Smooth muscle cell (in vitro differentiated cells): Measurements from ENCODE around the gene IP6K1. TPM values are rescaled to one million over a fixed set of nuclear protein-coding genes. Genes with fewer than 3 reads are reported as not detected.
A peak's percentile ranks its signal among the peaks of the same experiment; 100 is the strongest.
"Not testable (repeated sequence)": the region's sequence is repeated elsewhere in the genome, so short reads cannot be mapped to it uniquely, and the experiment has no call there.

Experiments used
- DNase-seq: peaks from one replicate; lab custom pipeline; 2025; ENCODE audit not compliant: unreplicated experiment; lab: John Stamatoyannopoulos, UW
- H2AFZ ChIP-seq: fragments of 200-600 bp; sonication (generic); 2 replicates; pipeline ENCODE4 v1.6.0; 2016; ENCODE audit warnings: antibody characterized with exemption, low read depth, mild to moderate bottlenecking
- H3F3A ChIP-seq: fragments of 200-600 bp; sonication (generic); 2 replicates; pipeline ENCODE4 v1.6.0; 2017; ENCODE audit warnings: antibody characterized with exemption, low read depth
- H3K27ac ChIP-seq: fragments of 200-600 bp; sonication (generic); 2 replicates; pipeline ENCODE4 v1.5.1; 2016; ENCODE audit warnings: low read depth, mild to moderate bottlenecking
- H3K27me3 ChIP-seq: fragments of 200-600 bp; sonication (generic); 2 replicates; pipeline ENCODE4 v1.6.1; 2016; ENCODE audit warnings: low read depth, mild to moderate bottlenecking
- H3K36me3 ChIP-seq: fragments of 200-600 bp; sonication (generic); 2 replicates; pipeline ENCODE4 v1.5.1; 2016; ENCODE audit warnings: low read depth
- H3K4me1 ChIP-seq: fragments of 200-600 bp; sonication (generic); 2 replicates; pipeline ENCODE4 v1.5.1; 2016; ENCODE audit warnings: low read depth
- H3K4me2 ChIP-seq: fragments of 200-600 bp; sonication (generic); 2 replicates; pipeline ENCODE4 v1.6.0; 2016; ENCODE audit warnings: mild to moderate bottlenecking
- H3K4me3 ChIP-seq: fragments of 200-600 bp; sonication (generic); 2 replicates; pipeline ENCODE4 v1.5.1; 2016; ENCODE audit warnings: mild to moderate bottlenecking
- H3K79me2 ChIP-seq: fragments of 200-600 bp; sonication (generic); 2 replicates; pipeline ENCODE4 v1.6.0; 2016; ENCODE audit warnings: low read depth, mild to moderate bottlenecking
- H3K9ac ChIP-seq: fragments of 200-600 bp; sonication (generic); 2 replicates; pipeline ENCODE4 v1.6.0; 2016; ENCODE audit warnings: low read depth
- H3K9me3 ChIP-seq: fragments of 200-600 bp; sonication (generic); replicated peaks from 2 replicates; pipeline ENCODE4 v1.5.1; 2016; ENCODE audit warnings: low read depth
- H4K20me1 ChIP-seq: fragments of 200-600 bp; sonication (generic); 2 replicates; pipeline ENCODE4 v1.6.0; 2016; ENCODE audit warnings: low read depth
- WGBS: methylation state at CpG from one replicate; pipeline ENCODE4 v1.1.7; 2016; ENCODE audit warnings: low lambda C conversion rate; 5-methylcytosine and 5-hydroxymethylcytosine counted together
- polyA plus RNA-seq: library from polyadenylated mRNA; unstranded; fragments of >200 nt; fragmentation: Nextera tagmentation; extraction: Ambion mirVana; gene quantifications from 2 replicates; pipeline ENCODE4 v1.2.1, GENCODE V29; 2016
- total RNA-seq: library from RNA; depleted of rRNA; stranded (reverse); fragments of >200 nt; gene quantifications from 2 replicates; pipeline ENCODE4 v1.2.3, GENCODE V29; 2014
- TF ChIP-seq, protein P1 (sequence below): fragments of 200-600 bp; sonication (generic); IDR thresholded peaks from 2 replicates; pipeline ENCODE4 v1.5.1; 2017; ENCODE audit warnings: borderline replicate concordance, mild to moderate bottlenecking, antibody characterized with exemption; ENCODE audit not compliant: insufficient read depth, poor library complexity, severe bottlenecking

IP6K1 gene
- total and polyA plus RNA-seq, 2 experiments from 2014 or later: 23.0 to 31.1 TPM

GRCh38 chr3:49788056-49788455 is 1.7 kb upstream of the IP6K1 start:
- Histone ChIP-seq H4K20me1 (peaks cover 4% of the 10 kb centered on the region), H3K27ac (no peak overlapping the region), H3K36me3 (no peaks in the 10 kb centered on the region), H3K79me2 (peaks cover 32% of the 10 kb centered on the region), H3K4me1 (peaks cover 14% of the 10 kb centered on the region), H2AFZ (no peak overlapping the region), H3K27me3 (no peaks in the 10 kb centered on the region), H3K4me2 (no peak overlapping the region), H3K9ac (no peak overlapping the region), H3F3A (peaks cover 3% of the 10 kb centered on the region), H3K4me3 (no peak overlapping the region), H3K9me3 (no peaks in the 10 kb centered on the region)
- TF ChIP-seq, protein P1, sequence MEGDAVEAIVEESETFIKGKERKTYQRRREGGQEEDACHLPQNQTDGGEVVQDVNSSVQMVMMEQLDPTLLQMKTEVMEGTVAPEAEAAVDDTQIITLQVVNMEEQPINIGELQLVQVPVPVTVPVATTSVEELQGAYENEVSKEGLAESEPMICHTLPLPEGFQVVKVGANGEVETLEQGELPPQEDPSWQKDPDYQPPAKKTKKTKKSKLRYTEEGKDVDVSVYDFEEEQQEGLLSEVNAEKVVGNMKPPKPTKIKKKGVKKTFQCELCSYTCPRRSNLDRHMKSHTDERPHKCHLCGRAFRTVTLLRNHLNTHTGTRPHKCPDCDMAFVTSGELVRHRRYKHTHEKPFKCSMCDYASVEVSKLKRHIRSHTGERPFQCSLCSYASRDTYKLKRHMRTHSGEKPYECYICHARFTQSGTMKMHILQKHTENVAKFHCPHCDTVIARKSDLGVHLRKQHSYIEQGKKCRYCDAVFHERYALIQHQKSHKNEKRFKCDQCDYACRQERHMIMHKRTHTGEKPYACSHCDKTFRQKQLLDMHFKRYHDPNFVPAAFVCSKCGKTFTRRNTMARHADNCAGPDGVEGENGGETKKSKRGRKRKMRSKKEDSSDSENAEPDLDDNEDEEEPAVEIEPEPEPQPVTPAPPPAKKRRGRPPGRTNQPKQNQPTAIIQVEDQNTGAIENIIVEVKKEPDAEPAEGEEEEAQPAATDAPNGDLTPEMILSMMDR: no peak
- no peak for DNase-seq
- WGBS: 96% methylated on average over 2 of the region's 2 CpGs

DNA sequence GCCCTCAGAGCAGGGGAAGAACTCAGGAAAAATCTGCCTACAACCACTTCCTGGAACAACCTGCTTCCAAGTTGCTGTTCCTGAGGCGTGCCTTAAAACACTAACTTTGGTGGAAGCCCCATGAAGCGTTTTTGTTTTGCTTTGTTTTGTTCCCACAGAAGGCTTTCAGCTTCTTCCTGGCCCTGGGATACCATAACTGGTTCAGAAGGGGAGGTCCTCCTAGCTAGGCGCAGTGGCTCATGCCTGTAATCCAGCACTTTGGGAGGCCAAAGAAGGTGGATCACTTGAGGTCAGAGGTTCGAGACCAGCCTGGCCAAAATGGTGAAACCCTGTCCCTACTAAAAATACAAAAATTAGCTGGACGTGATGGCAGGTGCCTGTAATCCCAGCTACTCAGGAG is 1.2 kb upstream of the IP6K1 start:
- TF ChIP-seq, protein P1: no peak
- 97% methylated on average over 5 of the region's 5 CpGs for WGBS
- H3K4me3 ChIP-seq: no peak overlapping the region
- no peak overlapping the region for H3K27ac ChIP-seq
- peaks cover 8% of the 10 kb centered on the region for H4K20me1 ChIP-seq
- H3K9ac ChIP-seq: no peak overlapping the region
- no peak overlapping the region for H2AFZ ChIP-seq
- H3K9me3 ChIP-seq: no peaks in the 10 kb centered on the region
- H3K27me3 ChIP-seq: no peaks in the 10 kb centered on the region
- peaks cover 37% of the 10 kb centered on the region for H3K79me2 ChIP-seq
- H3K4me2 ChIP-seq: no peak overlapping the region
- H3K4me1 ChIP-seq: peaks cover 14% of the 10 kb centered on the region
- peaks cover 3% of the 10 kb centered on the region for H3F3A ChIP-seq
- DNase-seq: no peak
- no peaks in the 10 kb centered on the region for H3K36me3 ChIP-seq

- Histone ChIP-seq H3K36me3 (no peaks in the 10 kb centered on the region), H3K4me3 (no peak overlapping the region), H3K9ac (peak overlapping the region; percentile 86), H3K4me1 (peaks cover 14% of the 10 kb centered on the region), H3K27ac (peak overlapping the region; percentile 85), H3F3A (peaks cover 3% of the 10 kb centered on the region), H3K4me2 (peak overlapping the region; percentile 83), H3K27me3 (no peaks in the 10 kb centered on the region), H4K20me1 (peaks cover 12% of the 10 kb centered on the region), H3K79me2 (peaks cover 42% of the 10 kb centered on the region), H2AFZ (no peak overlapping the region), H3K9me3 (no peaks in the 10 kb centered on the region)
- no peak for DNase-seq
- TF ChIP-seq, protein P1: no peak
- 91% methylated on average over 3 of the region's 3 CpGs for WGBS
Measured at GRCh38 chr3:49787182-49787464, 781 bp upstream of the IP6K1 start.

GRCh38 chr3:49785565-49786356 is 581 bp downstream of the IP6K1 start:
- H3K27ac ChIP-seq: peak overlapping the region; percentile 85
- TF ChIP-seq, protein P1: no peak
- H3K79me2 ChIP-seq: peaks cover 55% of the 10 kb centered on the region
- H3K9me3 ChIP-seq: no peaks in the 10 kb centered on the region
- peak overlapping the region; percentile 94 for H3K9ac ChIP-seq
- H3K4me2 ChIP-seq: peak overlapping the region; percentile 92
- 5% methylated on average over 35 of the region's 50 CpGs for WGBS
- no peaks in the 10 kb centered on the region for H3K36me3 ChIP-seq
- peaks cover 23% of the 10 kb centered on the region for H3K4me1 ChIP-seq
- peaks cover 26% of the 10 kb centered on the region for H4K20me1 ChIP-seq
- no peaks in the 10 kb centered on the region for H3K27me3 ChIP-seq
- H2AFZ ChIP-seq: peak overlapping the region; percentile 90
- DNase-seq: no peak
- peak overlapping the region; percentile 95 for H3K4me3 ChIP-seq
- peaks cover 3% of the 10 kb centered on the region for H3F3A ChIP-seq

GRCh38 chr3:49782277-49782676 is 4.1 kb downstream of the IP6K1 start:
- not testable (repeated sequence) for H3K36me3 ChIP-seq, H3K4me2 ChIP-seq, H3K9me3 ChIP-seq, H3K4me3 ChIP-seq, H2AFZ ChIP-seq, H3K9ac ChIP-seq, H3K27me3 ChIP-seq, H3K27ac ChIP-seq, H3F3A ChIP-seq, DNase-seq
- Histone ChIP-seq H3K4me1 (peaks cover 23% of the 10 kb centered on the region), H3K79me2 (peaks cover 89% of the 10 kb centered on the region), H4K20me1 (peaks cover 59% of the 10 kb centered on the region)
- WGBS: 95% methylated on average over 9 of the region's 9 CpGs
